H1 (cell line): ENCODE measurements around the gene MECP2. TPM values are rescaled to one million over a fixed set of nuclear protein-coding genes. Genes with fewer than 3 reads are reported as not detected.

Source experiments
- CTBP2 ChIP-seq: IDR thresholded peaks from 2 replicates; pipeline ENCODE4 v1.7.0; 2011; ENCODE audit warnings: borderline replicate concordance, mild to moderate bottlenecking, moderate library complexity, mixed read lengths, low read length; ENCODE audit not compliant: insufficient read depth, insufficient read length
- TAF7 ChIP-seq: optimal IDR thresholded peaks from 2 replicates; pipeline ENCODE3; 2011; ENCODE audit warnings: low read depth, mild to moderate bottlenecking, inconsistent platforms, low read length, moderate library complexity, borderline replicate concordance
- TEAD4 ChIP-seq: IDR thresholded peaks from 2 replicates; pipeline ENCODE4 v1.6.1; 2012; ENCODE audit warnings: low read depth, low read length, inconsistent platforms, mixed read lengths
- polyA plus RNA-seq, 7 experiments: library from polyadenylated mRNA; depleted of rRNA in 3 of 7; stranded (reverse) in 5 of 7; unstranded in 2 of 7; fragments of >200 nt in 5 of 7; fragments of 200-250 nt in 2 of 7; gene quantifications; 1 replicate in 5 of 7; 2 replicates in 1 of 7; 4 replicates in 1 of 7; pipeline versions ENCODE4 v1.2.1 to v1.2.3, GENCODE V29; 2011 to 2013; ENCODE audit warnings: missing spikeins in 2 of 7, mixed read lengths in 2 of 7
- total RNA-seq: library from RNA; stranded (reverse); fragmentation: NEBNext Ultra II Directional; extraction: Animal tissue kit (Norgen Biotek cat#: 25700); gene quantifications from 2 replicates; pipeline ENCODE4 v1.2.1, GENCODE V29; 2021

Gene MECP2
- total and polyA plus RNA-seq, 2 of the 8 experiments (the other 6 are each of a cell fraction or from before 2014, with no cell fraction given): 5.0 to 32.4 TPM

DNA sequence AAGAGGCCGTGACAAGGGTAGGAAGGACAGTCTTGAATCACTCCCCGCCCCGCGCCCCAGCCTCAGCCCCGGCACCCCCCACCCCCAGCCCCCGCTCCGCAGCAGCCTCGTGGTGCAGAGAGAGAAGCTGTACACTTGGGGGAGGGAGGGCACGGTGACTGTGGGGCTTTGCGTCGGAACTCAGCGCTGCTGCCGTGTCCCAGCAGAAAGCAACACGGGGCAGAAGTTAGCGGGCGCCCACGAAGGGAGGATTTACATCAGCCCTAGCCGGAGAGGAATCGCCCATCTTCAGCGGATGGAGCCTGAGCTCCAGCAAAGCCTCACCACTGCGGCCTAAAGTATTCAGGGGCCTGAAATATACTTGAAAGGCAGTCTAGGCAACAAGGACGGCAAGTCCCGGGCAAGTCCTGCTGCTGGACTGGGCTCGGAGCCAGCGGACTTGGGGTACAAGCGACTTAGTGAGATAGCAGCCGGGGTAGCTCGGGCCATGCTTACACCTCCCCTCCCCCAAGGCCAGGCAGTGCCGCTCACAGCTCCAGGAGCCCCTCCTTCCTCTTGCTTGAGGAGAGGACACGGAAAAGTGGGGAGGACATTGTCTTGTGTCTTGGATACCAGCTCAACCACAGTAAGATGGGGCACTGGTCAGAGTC, 28.0 kb upstream of the MECP2 start (continued):
- TF ChIP-seq TEAD4: no peak
- TF ChIP-seq CTBP2: no peak
- TF ChIP-seq TAF7: no peak
- TF ChIP-seq, all 59 proteins: peak for 0
